ENCODE data around the gene SUGCT.

The SUGCT gene

DNA sequence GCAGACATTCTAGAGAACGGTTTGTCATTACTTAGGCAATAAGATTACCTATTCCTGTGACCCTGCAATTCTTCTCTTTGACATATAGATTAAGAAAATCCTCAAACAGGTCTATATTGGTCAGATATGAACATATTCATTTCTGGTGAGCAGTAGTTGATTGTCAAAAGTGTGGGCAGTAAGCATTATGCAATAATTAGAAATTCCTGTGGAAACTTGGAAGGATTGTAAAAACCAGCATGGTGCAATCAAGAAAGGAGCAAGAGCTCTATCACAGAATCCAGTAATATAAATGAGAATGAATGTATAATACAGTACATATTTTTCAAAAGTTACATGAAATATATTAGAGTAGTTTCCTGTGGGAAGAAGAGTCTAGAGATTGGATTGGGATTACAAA, 406.5 kb downstream of the SUGCT start:
- DNase-seq: no peak

DNA sequence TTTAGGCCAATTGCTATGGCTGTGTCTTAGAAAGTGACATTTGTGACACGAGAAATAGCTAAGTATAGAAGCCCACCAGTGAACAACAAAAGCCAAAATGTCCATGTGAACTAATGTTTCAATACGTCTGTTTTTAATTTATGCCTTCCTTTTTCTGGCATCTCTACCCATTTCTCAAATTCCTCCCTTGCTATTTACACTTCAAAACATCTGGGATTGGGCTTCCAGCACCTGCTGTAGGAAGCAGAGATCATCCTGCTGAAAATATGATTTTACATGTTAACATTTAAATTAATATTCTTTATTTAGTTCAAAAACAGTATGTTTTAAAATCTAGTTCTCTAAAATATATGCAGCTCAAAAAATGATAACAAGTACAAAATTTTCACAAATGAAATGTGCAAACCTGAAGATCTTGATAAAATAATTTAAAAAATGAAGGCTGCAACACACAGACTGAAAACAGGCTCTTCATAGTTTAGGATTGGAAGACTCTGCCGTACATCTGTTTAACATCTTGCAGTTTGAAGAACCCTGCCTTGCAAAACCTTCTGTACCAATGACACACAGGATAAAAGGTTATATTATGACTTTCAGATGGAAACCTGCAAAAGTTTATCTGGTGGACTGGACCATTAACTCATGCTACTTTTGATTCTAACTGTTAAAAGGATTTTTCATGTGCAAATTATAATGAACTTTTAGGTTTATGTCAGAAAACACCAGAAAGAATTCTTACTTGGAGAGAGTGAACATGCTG, 408.4 kb downstream of the SUGCT start:
- no peak for DNase-seq

GRCh38 chr7:40544221-40544723, 409.5 kb downstream of the SUGCT start:
- no peak for DNase-seq

DNA sequence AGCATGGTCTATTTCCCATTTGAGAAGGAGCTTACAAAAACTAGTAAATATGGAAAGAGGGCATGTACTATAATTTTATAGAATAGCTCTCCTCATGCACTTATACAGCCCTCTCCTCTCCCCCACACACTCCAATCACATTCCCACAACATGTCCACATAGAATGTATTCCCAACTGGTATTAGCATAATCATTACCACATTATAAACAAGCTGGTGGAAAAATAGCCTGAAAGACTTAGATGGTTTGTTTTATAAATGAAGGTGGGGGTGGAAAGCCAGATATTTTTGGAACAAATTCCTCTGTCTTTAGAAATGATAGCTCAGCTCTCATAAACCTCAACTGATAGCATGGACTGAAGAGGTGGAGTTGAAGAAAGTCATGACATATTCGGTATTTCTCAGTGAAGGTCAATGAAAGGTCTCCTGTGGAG, 410.1 kb downstream of the SUGCT start:
- DNase-seq: no peak

GRCh38 chr7:40545739-40546138, 410.9 kb downstream of the SUGCT start:
- DNase-seq: no peak

DNA sequence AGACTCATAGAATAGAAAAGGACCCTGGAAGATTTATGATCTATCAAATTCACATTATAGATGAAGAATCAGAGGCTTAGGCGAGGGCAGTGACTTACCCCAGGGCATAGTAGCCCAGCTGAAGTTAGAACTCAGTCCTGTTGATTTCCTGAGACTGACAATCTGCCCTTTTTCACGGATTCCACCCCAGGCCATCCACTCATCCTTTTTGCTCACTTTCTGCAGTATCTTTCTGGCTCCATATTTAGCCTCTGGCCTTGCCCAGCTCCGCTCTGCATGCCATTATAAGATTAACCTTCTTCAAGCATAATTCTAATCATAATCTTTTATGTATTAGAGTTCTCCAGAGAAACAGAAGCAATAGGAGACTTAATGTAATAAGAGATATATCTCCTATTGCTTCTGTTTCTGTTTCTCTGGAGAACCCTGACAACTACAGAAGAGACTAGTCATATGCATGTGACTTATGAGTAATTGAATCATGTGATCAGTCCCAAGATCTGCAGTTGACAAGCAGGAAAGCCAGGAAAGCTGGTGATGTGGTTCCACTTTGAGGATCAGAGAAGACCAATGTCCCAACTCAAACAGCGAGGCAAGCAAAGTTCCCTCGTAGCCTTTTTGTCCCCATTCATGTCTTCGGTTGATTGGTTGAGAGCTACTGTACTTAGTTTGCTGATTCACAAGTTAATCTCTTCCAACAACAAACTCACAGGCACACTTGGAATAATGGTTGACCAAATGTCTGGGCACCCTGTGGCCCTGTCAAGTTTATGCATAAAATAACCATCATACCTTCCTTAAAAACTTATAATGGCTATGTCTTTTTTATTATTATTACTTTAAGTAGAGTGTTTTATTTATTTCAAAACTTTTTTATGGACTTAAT, 412.1 kb downstream of the SUGCT start:
- DNase-seq: no peak

- no peak for DNase-seq
These were observed 414.7 kb downstream of the SUGCT start for GRCh38 chr7:40549372-40550039.

DNA sequence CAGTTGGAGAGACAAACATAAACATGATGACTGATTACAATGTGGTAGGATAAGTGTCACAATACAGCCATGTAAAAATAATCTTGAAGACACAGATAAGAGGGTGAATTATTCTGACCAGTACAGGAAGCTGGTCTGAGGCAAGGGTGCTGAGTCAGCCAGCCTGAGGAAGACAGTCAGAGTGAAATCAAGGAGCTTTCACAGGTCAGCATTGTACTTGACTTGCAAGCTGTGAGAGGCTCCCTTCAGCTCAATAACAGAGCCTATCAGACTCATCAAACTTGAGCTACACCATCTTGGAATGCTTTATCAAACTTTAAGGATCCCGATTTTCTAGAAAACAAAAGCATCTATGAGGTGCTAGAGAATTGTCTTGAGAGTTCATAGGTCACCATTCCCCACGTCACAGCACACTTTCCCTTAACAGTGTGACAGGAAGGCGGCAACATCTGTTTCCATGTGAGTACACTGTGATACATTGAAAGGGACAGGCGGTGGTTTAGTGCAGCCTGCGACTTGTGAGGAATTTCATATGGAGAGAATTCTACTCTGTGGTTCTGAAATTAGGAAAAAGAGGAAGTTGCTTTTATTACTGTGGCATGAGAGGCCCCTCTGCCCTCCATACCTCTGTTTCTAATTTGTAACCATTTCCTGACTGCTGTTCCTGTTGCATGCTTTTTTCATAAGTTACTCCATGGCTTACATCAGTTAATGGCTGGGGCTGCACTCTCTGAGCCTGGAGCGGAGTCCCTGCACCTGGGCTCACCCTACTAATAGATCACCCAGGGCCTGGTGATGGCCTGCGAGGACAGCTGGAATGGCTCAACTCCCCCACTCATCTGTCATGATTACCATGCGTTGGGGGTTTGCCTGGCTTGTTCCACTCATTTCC, 417.1 kb downstream of the SUGCT start:
- DNase-seq: peak; percentile 49

- DNase-seq: no peak
These were observed 425.9 kb downstream of the SUGCT start for GRCh38 chr7:40560672-40561071.

GRCh38 chr7:40566879-40567278, 432.1 kb downstream of the SUGCT start:
- DNase-seq: no peak

GRCh38 chr7:40569326-40569725, 434.5 kb downstream of the SUGCT start:
- DNase-seq: no peak

DNA sequence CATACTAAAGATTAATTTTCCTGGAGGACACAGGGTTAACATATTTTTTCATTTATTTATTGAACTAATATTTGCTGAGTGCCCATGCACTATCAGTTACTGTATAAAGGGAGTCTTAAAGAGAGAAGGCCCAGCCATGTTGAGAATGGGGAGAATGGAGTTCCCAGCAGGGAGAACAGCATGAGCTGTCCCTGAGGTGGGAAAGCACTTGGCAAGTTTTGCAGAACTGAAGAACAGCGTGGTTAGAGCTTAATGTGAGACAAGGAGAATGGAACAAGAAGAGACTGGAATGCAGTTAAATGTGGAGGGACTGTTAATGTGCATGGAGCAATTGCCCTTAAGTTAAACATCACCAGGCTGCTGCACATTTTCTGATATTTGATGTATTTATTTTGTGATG, 435.4 kb downstream of the SUGCT start:
- no peak for DNase-seq

DNA sequence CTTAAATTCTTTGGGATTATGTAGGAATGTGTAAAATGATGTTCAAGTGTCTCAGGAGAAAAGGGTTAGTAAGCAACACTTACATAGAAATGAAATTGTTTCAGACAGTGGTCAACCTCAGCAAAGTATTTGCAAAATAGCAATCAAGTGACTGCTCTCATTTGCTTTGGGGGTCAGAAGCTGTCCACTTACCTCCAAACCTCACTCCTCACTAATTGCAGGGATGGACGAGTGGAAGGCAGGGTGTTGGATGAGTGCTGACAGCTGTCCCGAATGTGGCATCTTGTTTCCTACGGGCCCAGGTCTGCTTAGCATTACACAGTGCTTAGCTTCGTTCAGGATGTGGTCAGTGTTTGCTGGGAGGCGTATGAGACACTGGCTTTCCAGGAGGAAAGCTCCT, 437.0 kb downstream of the SUGCT start:
- no peak for DNase-seq

GRCh38 chr7:40572810-40573465, 438.1 kb downstream of the SUGCT start:
- DNase-seq: no peak

DNA sequence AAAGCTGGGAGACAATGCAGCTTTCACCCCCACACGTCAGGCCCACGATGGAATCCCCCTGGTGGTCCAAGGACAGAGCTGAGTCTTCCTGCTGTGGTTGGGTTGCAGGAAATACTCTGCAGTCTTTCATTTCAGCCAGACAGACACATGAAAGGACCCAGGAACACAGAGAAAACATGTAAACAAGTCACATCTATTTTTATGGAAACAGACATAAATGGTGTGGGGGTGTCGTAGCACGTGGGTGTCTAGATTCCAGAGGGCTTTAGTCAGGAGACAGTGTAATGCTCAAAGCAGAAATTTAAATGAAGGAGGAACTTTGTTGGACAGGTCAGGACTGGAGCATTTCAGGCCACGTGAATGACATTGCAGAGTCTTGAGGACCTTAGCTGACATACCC, 444.6 kb downstream of the SUGCT start:
- DNase-seq: no peak

DNA sequence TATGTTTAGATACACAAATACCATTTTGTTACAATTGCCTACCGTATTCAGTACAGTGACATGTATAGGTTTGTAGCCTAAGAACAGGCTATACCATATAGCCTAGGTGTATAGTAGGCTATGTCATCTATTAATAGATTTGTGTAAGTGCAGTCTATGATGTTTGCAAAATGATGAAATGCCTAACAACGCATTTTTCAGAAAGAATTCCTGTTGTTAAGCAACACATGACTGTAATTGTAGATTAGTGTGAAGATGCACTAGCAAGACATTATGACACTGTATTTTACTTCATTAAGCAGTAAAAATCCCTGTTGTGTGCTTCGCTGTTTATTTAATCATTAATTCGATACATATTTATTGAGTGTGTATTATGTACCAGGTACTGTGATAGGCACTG, 446.0 kb downstream of the SUGCT start:
- DNase-seq: no peak

DNA sequence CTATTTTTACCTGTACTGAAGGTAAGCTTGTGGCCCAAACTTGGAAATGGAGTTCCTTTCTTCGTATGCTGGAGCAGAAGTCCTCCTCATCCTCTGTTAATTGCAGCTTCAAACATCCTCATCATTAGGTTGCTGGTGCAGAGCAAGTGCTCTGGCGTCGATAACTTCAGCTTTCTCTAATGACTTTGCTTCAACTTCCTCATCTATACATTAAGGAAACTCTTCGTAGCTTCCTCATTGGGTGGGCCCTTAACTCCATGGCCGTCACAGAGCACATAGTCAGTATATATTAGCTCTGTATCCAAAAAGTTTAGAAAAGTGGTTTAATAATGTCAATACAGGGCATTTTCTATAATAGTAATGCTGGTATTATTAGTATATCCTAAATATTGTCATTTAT, 447.7 kb downstream of the SUGCT start:
- DNase-seq: no peak

- DNase-seq: no peak
These were observed 449.1 kb downstream of the SUGCT start for GRCh38 chr7:40583667-40584444.

- no peak for DNase-seq
These were observed 450.0 kb downstream of the SUGCT start for GRCh38 chr7:40584667-40585433.

DNA sequence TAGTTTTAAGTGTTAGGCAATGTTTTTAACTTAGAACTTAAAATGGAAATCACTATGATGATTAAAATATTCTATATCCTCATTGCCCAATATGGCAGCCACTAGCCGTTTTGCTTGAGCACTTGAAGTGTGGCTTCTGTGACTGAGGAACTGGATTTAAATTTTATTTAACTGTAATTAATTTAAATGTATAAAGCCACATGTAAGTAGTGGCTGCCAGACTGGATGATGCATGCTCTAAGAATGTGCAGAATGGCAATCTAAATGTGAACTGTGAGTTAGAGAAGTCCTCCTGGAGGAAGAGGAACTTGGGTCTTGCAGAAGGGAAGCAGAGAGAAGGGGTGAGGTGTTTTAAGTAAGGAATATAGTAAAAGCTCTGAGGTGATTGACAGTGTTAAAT, 451.4 kb downstream of the SUGCT start:
- DNase-seq: no peak

Measured in CD4-positive, alpha-beta T cell treated with Interleukin-15 for 1 hour (primary cell).